Common myeloid progenitor, CD34-positive (primary cell): Measurements from ENCODE around the gene RAB11FIP5.

ENCODE experiments used
- CTCF ChIA-PET: fragments of 350-600 bp; sonication (Branson Sonifier 250); formaldehyde crosslinking; loops from one replicate; lab custom pipeline; 2021; ENCODE audit warnings: antibody characterized with exemption; lab: Charles Lee
- POLR2A ChIA-PET: fragments of 350-600 bp; sonication (Branson Sonifier 250); formaldehyde crosslinking; loops from one replicate; lab custom pipeline; 2021; ENCODE audit warnings: antibody characterized with exemption; lab: Charles Lee
- DNase-seq, 3 donors: peaks; one replicate each; pipeline versions ENCODE4 v3.0.0 to v3.0.0-alpha.2; 2013
- H3K27ac ChIP-seq, 2 experiments: 1 replicate in 1 of 2; 2 replicates in 1 of 2; pipeline ENCODE4 v1.7.0; 2013; ENCODE audit warnings: inconsistent platforms in 2 of 2, low read length in 2 of 2, mild to moderate bottlenecking in 2 of 2, low read depth in 1 of 2, moderate library complexity in 1 of 2; ENCODE audit not compliant: severe bottlenecking in 2 of 2, insufficient read depth in 1 of 2, poor library complexity in 1 of 2
- H3K27me3 ChIP-seq, 5 experiments: replicated peaks in 2 of 5; 1 replicate in 3 of 5; 2 replicates in 2 of 5; pipeline versions ENCODE4 v1.6.1 to v1.7.0; 2013; ENCODE audit warnings: low read length in 4 of 5, mild to moderate bottlenecking in 2 of 5, moderate library complexity in 2 of 5, inconsistent platforms in 1 of 5; ENCODE audit not compliant: insufficient read depth in 5 of 5, control insufficient read depth in 4 of 5
- H3K36me3 ChIP-seq, 4 experiments: 1 replicate in 2 of 4; 2 replicates in 2 of 4; pipeline versions ENCODE4 v1.6.1 to v1.7.0; 2013; ENCODE audit warnings: low read length in 3 of 4, control low read depth in 1 of 4, mild to moderate bottlenecking in 1 of 4; ENCODE audit not compliant: control insufficient read depth in 4 of 4, insufficient read depth in 4 of 4
- H3K4me1 ChIP-seq, 4 experiments: 1 replicate in 3 of 4; 2 replicates in 1 of 4; pipeline versions ENCODE4 v1.6.1 to v1.7.1; 2013; ENCODE audit warnings: low read length in 3 of 4, mild to moderate bottlenecking in 3 of 4, control low read depth in 1 of 4, inconsistent platforms in 1 of 4, moderate library complexity in 1 of 4; ENCODE audit not compliant: control insufficient read depth in 4 of 4, insufficient read depth in 4 of 4; ENCODE audit errors: control extremely low read depth in 1 of 4
- H3K4me3 ChIP-seq, 7 experiments: 1 replicate in 4 of 7; 2 replicates in 3 of 7; pipeline versions ENCODE4 v1.5.1 to v1.7.0; 2013; ENCODE audit warnings: mild to moderate bottlenecking in 7 of 7, low read length in 6 of 7, moderate library complexity in 6 of 7, inconsistent platforms in 2 of 7, low read depth in 2 of 7, control low read depth in 1 of 7; ENCODE audit not compliant: insufficient read depth in 4 of 7, control insufficient read depth in 1 of 7; ENCODE audit errors: extremely low read depth in 1 of 7
- H3K9me3 ChIP-seq, 5 experiments: 1 replicate in 4 of 5; 2 replicates in 1 of 5; pipeline versions ENCODE4 v1.6.1 to v1.7.1; 2013; ENCODE audit warnings: low read length in 4 of 5, mild to moderate bottlenecking in 2 of 5, inconsistent platforms in 1 of 5, low read depth in 1 of 5, moderate library complexity in 1 of 5; ENCODE audit not compliant: control insufficient read depth in 4 of 5, insufficient read depth in 2 of 5; ENCODE audit errors: control extremely low read depth in 1 of 5
- WGBS: methylation state at CpG from one replicate; pipeline ENCODE4 v1.1.5; 2013; ENCODE audit not compliant: insufficient coverage; 5-methylcytosine and 5-hydroxymethylcytosine counted together

The RAB11FIP5 gene

DNA sequence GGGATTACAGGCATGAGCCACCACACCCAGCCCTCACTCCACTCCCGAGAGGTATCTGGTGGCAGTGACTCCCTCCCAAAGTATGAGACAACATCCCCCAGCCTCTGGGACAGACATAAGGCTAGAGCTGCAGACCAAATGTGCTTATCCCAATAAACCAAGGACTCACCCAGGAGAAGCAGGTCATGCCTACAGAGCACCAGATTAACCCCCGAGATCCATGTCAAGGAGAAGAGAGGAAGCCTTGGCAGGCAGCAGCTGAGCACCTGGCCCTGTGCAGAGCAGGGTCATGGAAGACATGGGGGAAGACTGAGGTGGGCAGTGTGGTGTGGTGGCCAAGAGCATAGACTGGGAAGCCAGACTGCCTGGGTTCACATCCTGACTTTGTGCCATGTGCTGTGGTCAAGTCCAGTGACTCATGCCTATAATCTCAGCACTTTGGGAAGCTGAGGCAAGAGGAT, 7.2 kb downstream of the RAB11FIP5 start:
- no peak for DNase-seq
- no peaks in the 10 kb centered on the region for H3K9me3 ChIP-seq
- CTCF ChIA-PET, result interaction anchor here (1.2 to 1.9 kb wide), 2 partner anchors 20 to 71 kb away, joined by 5 to 7 read pairs; no protein-coding TSS in a partner anchor
- H3K4me1 ChIP-seq, result peaks cover 0 to 9% (median 4%) of the 10 kb centered on the region in 4 experiments
- no peak overlapping the region for H3K4me3 ChIP-seq
- WGBS, result no CpG with 5 or more reads among the region's 2 CpGs
- no peak overlapping the region for H3K27ac ChIP-seq
- peaks cover 0 to 12% (median 2%) of the 10 kb centered on the region in 5 experiments for H3K27me3 ChIP-seq
- no peaks in the 10 kb centered on the region for H3K36me3 ChIP-seq
- POLR2A ChIA-PET, result no interaction called here

- Histone ChIP-seq H3K27me3 (peaks cover 0 to 8% (median 0%) of the 10 kb centered on the region in 5 experiments), H3K27ac (no peak overlapping the region), H3K4me3 (no peak overlapping the region), H3K9me3 (no peaks in the 10 kb centered on the region), H3K4me1 (peaks cover 0 to 9% (median 3%) of the 10 kb centered on the region in 4 experiments), H3K36me3 (no peaks in the 10 kb centered on the region)
- DNase-seq, result no peak
- ChIA-PET CTCF (interaction anchor here (1.2 kb wide), 1 partner anchor 19 kb away, joined by 5 read pairs; no protein-coding TSS in a partner anchor), POLR2A (no interaction called here)
- 100% methylated on average over 3 of the region's 3 CpGs for WGBS
Measured at GRCh38 chr2:73104933-73105332, 7.8 kb downstream of the RAB11FIP5 start.

DNA sequence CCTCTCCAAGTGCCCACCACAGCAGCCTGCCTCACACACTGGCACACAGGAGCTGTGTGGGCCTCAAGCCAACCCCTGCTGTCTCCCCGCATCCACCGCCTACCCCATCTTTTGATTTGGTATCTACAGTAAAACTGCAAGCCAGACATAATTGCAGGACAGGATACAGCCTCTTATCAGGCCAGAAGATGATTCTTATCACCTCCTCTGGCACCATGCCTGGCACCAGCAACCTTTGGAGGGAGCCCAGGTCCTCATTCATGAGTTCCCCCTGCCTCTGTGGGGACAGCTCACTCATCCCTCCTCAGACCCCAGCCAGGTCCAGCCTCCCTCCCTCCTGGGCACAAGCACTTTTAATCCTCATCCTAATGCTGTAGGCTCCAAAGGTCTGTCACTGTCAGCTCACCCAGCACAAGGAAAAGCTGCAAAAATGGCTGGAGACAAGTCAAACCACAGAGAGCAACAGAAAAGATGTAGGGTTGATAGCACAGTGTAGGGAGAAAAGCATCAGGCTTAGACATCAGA, 9.7 kb downstream of the RAB11FIP5 start:
- POLR2A ChIA-PET, result interaction anchor here (0.6 kb wide), 1 partner anchor 111 kb away, joined by 3 read pairs; the partner anchor contains the start of gene SMYD5
- H3K4me1 ChIP-seq, result peaks cover 0 to 9% (median 3%) of the 10 kb centered on the region in 4 experiments
- 40% methylated on average over 2 of the region's 2 CpGs for WGBS
- no peaks in the 10 kb centered on the region for H3K9me3 ChIP-seq
- H3K27ac ChIP-seq, result no peak overlapping the region
- DNase-seq, result peak in 2 of 3 donors; percentile 52 to 63
- no peak overlapping the region for H3K4me3 ChIP-seq
- no peaks in the 10 kb centered on the region for H3K36me3 ChIP-seq
- CTCF ChIA-PET, result interaction anchor here (1.6 kb wide), 1 partner anchor 17 kb away, joined by 4 read pairs; no protein-coding TSS in a partner anchor
- H3K27me3 ChIP-seq, result no peaks in the 10 kb centered on the region

GRCh38 chr2:73101626-73102256, 11.0 kb downstream of the RAB11FIP5 start:
- H3K27me3 ChIP-seq, result peaks cover 0 to 4% (median 0%) of the 10 kb centered on the region in 5 experiments
- CTCF ChIA-PET, result interaction anchor here (0.6 to 1.6 kb wide), 2 partner anchors 16 to 17 kb away, joined by 3 to 4 read pairs; no protein-coding TSS in a partner anchor
- H3K4me3 ChIP-seq, result no peak overlapping the region
- DNase-seq, result no peak
- WGBS, result 98% methylated on average over 9 of the region's 12 CpGs
- no peaks in the 10 kb centered on the region for H3K36me3 ChIP-seq
- POLR2A ChIA-PET, result no interaction called here
- peaks cover 0 to 7% (median 3%) of the 10 kb centered on the region in 4 experiments for H3K4me1 ChIP-seq
- H3K9me3 ChIP-seq, result no peaks in the 10 kb centered on the region
- H3K27ac ChIP-seq, result no peak overlapping the region

DNA sequence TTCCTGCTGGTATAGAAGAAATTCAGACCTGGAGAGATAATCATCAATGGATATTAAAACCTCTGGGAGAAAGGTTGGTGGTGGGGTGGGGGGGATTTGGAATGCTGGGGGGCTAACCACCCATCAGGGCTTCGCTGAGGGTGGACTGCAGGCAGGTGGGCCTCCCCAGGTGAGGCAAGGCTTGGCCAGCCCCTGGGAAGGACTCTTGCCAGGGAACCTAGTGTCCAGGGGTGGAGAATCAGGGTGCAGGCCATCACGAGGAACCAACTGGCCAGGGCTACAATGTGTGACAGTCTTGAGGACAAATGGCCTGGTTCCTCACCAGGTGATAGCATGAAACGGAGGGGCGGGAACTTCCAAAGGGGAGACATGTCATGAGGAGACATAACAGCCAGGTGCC, 11.8 kb downstream of the RAB11FIP5 start:
- peaks cover 0 to 4% (median 0%) of the 10 kb centered on the region in 5 experiments for H3K27me3 ChIP-seq
- H3K36me3 ChIP-seq, result no peaks in the 10 kb centered on the region
- DNase-seq, result no peak
- CTCF ChIA-PET, result interaction anchor here (0.6 to 1.6 kb wide), 3 partner anchors 9 to 208 kb away, joined by 3 to 6 read pairs (median 3); no protein-coding TSS in a partner anchor
- H3K4me3 ChIP-seq, result no peak overlapping the region
- H3K9me3 ChIP-seq, result no peaks in the 10 kb centered on the region
- POLR2A ChIA-PET, result no interaction called here
- 96% methylated on average over 4 of the region's 4 CpGs for WGBS
- peaks cover 0 to 7% (median 3%) of the 10 kb centered on the region in 4 experiments for H3K4me1 ChIP-seq
- H3K27ac ChIP-seq, result no peak overlapping the region

DNA sequence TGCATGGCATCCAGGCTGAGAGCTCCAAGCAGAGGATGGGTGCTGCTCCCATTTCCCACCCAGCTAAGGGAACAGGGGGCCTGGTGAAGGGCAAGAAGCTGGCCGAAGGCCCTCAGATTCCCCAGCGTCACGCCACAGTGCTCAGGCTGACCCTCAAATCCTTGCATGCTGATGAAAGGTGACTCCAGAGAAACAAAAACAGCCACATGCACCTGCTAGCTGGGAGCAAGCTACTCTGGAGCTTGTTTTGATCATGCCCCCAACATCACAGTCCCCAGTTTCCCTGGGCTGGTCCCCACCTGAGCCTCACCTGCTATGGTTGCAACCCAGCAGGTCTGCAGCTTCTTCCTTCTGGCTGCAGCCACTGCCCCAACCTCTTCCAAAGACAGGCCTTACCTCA, 13.3 kb downstream of the RAB11FIP5 start:
- Histone ChIP-seq H3K27me3 (peaks cover 0 to 4% (median 0%) of the 10 kb centered on the region in 5 experiments), H3K36me3 (no peaks in the 10 kb centered on the region), H3K4me1 (peaks cover 0 to 7% (median 3%) of the 10 kb centered on the region in 4 experiments), H3K27ac (no peak overlapping the region), H3K4me3 (no peak overlapping the region), H3K9me3 (no peaks in the 10 kb centered on the region)
- CTCF ChIA-PET, result interaction anchor here (1.2 to 1.6 kb wide), 2 partner anchors 10 to 11 kb away, joined by 3 to 6 read pairs; no protein-coding TSS in a partner anchor
- WGBS, result 96% methylated on average over 3 of the region's 3 CpGs
- POLR2A ChIA-PET, result no interaction called here
- no peak for DNase-seq
